H1 (cell line): ENCODE data around the gene DDX59. TPM values are rescaled to one million over a fixed set of nuclear protein-coding genes. Genes with fewer than 3 reads are reported as not detected.

ENCODE experiments used
- CTCF ChIA-PET: fragments of 300-600 bp; sonication (Branson Sonifier 250); formaldehyde crosslinking; loops from one replicate; lab custom pipeline; 2021; ENCODE audit not compliant: partially characterized antibody; lab: Charles Lee
- POLR2A ChIA-PET: fragments of 300-600 bp; sonication (Branson Sonifier 250); formaldehyde crosslinking; loops from one replicate; lab custom pipeline; 2021; ENCODE audit warnings: inconsistent platforms; ENCODE audit not compliant: partially characterized antibody; lab: Charles Lee
- DNase-seq, 2 experiments: peaks; one replicate each; pipeline versions ENCODE4 v3.0.0 to v3.0.0-alpha.2; 2010 to 2022; ENCODE audit warnings: low spot score in 2 of 2, low read depth in 1 of 2, mixed read lengths in 1 of 2
- FAIRE-seq: peaks from 2 replicates; lab custom pipeline; 2011; peaks lifted over from hg19 to GRCh38; lab: Jason Lieb, UNC
- H2AFZ ChIP-seq: 2 replicates; pipeline ENCODE4 v1.8.1; 2012; ENCODE audit warnings: low read length, inconsistent platforms
- H2AK5ac ChIP-seq: 2 replicates; pipeline ENCODE4 v1.6.1; 2013; ENCODE audit warnings: low read depth, low read length
- H2BK120ac ChIP-seq: replicated peaks from 2 replicates; pipeline ENCODE3; 2013; ENCODE audit warnings: low read depth, low read length, inconsistent platforms
- H2BK12ac ChIP-seq: 2 replicates; pipeline ENCODE4 v1.6.1; 2013; ENCODE audit warnings: low read depth, low read length
- H2BK15ac ChIP-seq: 2 replicates; pipeline ENCODE4 v1.6.1; 2013; ENCODE audit warnings: low read length
- H2BK20ac ChIP-seq: 2 replicates; pipeline ENCODE4 v1.6.1; 2013; ENCODE audit warnings: low read length
- H2BK5ac ChIP-seq: 2 replicates; pipeline ENCODE4 v1.6.1; 2013; ENCODE audit warnings: low read depth, low read length
- H3K14ac ChIP-seq: 2 replicates; pipeline ENCODE4 v1.6.1; 2013; ENCODE audit warnings: inconsistent platforms; ENCODE audit not compliant: insufficient read length
- H3K18ac ChIP-seq: 2 replicates; pipeline ENCODE4 v1.6.1; 2013; ENCODE audit warnings: low read length; ENCODE audit errors: extremely low read depth
- H3K23ac ChIP-seq: 2 replicates; pipeline ENCODE4 v1.6.1; 2013; ENCODE audit warnings: inconsistent platforms; ENCODE audit not compliant: insufficient read length
- H3K23me2 ChIP-seq: 2 replicates; pipeline ENCODE4 v1.6.1; 2013; ENCODE audit warnings: low read depth, low read length
- H3K27ac ChIP-seq: 2 replicates; pipeline ENCODE4 v1.6.1; 2011; ENCODE audit warnings: low read depth, low read length, inconsistent platforms
- H3K27me3 ChIP-seq, 4 experiments: replicated peaks in 1 of 4; 1 replicate in 1 of 4; 2 replicates in 3 of 4; pipeline versions ENCODE4 v1.6.1 to v1.8.1; 2011 to 2013; ENCODE audit warnings: low read length in 3 of 4, mild to moderate bottlenecking in 3 of 4, inconsistent platforms in 2 of 4, mixed read lengths in 2 of 4, moderate library complexity in 1 of 4; ENCODE audit not compliant: control insufficient read depth in 3 of 4, insufficient read depth in 3 of 4; ENCODE audit errors: extremely low read depth in 1 of 4
- H3K36me3 ChIP-seq, 4 experiments: 2 replicates each; pipeline versions ENCODE4 v1.6.1 to v1.8.1; 2011 to 2013; ENCODE audit warnings: mild to moderate bottlenecking in 4 of 4, low read length in 3 of 4, moderate library complexity in 2 of 4, control low read depth in 1 of 4, inconsistent platforms in 1 of 4; ENCODE audit not compliant: insufficient read depth in 4 of 4, control insufficient read depth in 2 of 4
- H3K4ac ChIP-seq: replicated peaks from 2 replicates; pipeline ENCODE3; 2013; ENCODE audit warnings: low read length, low read depth, mixed read lengths, inconsistent platforms; ENCODE audit not compliant: insufficient read length
- H3K4me1 ChIP-seq, 4 experiments: replicated peaks in 1 of 4; 1 replicate in 1 of 4; 2 replicates in 3 of 4; pipeline versions ENCODE4 v1.6.1 to v1.8.1; 2011 to 2013; ENCODE audit warnings: low read length in 3 of 4, inconsistent platforms in 2 of 4, mixed read lengths in 1 of 4; ENCODE audit not compliant: insufficient read depth in 4 of 4, control insufficient read depth in 3 of 4
- H3K4me2 ChIP-seq, 2 experiments: 2 replicates each; pipeline versions ENCODE4 v1.6.1 to v1.8.1; 2011 to 2013; ENCODE audit warnings: low read depth in 2 of 2, low read length in 2 of 2, control low read depth in 1 of 2, inconsistent platforms in 1 of 2, mild to moderate bottlenecking in 1 of 2; ENCODE audit not compliant: insufficient read depth in 1 of 2
- H3K4me3 ChIP-seq, 4 experiments: fragments of 200-600, 300-600 bp in 1 of 4; sonication (generic), shearing (Covaris generic), sonication (Bioruptor Twin) in 1 of 4; 2 replicates each; pipeline versions ENCODE4 v1.5.1 to v1.8.1; 2011 to 2016; ENCODE audit warnings: low read length in 4 of 4, low read depth in 3 of 4, control low read depth in 2 of 4, inconsistent platforms in 2 of 4, mild to moderate bottlenecking in 2 of 4, mixed read lengths in 1 of 4, moderate library complexity in 1 of 4; ENCODE audit not compliant: insufficient read depth in 2 of 4; ENCODE audit errors: extremely low read depth in 1 of 4
- H3K56ac ChIP-seq: replicated peaks from 2 replicates; pipeline ENCODE3; 2013; ENCODE audit warnings: low read depth, mild to moderate bottlenecking, mixed read lengths, low read length, inconsistent platforms; ENCODE audit not compliant: insufficient read length
- H3K79me1 ChIP-seq: 2 replicates; pipeline ENCODE4 v1.6.1; 2013; ENCODE audit warnings: low read depth, low read length, control low read depth
- H3K79me2 ChIP-seq, 2 experiments: 2 replicates each; pipeline versions ENCODE4 v1.6.1 to v1.8.1; 2012 to 2013; ENCODE audit warnings: low read length in 2 of 2, mild to moderate bottlenecking in 2 of 2, inconsistent platforms in 1 of 2; ENCODE audit not compliant: insufficient read depth in 2 of 2, control insufficient read depth in 1 of 2
- H3K9ac ChIP-seq, 4 experiments: replicated peaks in 1 of 4; 1 replicate in 1 of 4; 2 replicates in 3 of 4; pipeline versions ENCODE4 v1.6.1 to v1.8.1; 2011 to 2013; ENCODE audit warnings: low read depth in 3 of 4, low read length in 3 of 4, control low read depth in 2 of 4, mild to moderate bottlenecking in 2 of 4, moderate library complexity in 2 of 4, inconsistent platforms in 1 of 4; ENCODE audit errors: extremely low read depth in 1 of 4
- H3K9me3 ChIP-seq, 2 experiments: 2 replicates each; pipeline versions ENCODE4 v1.6.1 to v1.8.1; 2012 to 2013; ENCODE audit warnings: mild to moderate bottlenecking in 2 of 2, moderate library complexity in 2 of 2, control low read depth in 1 of 2, inconsistent platforms in 1 of 2, low read depth in 1 of 2, low read length in 1 of 2, mixed read lengths in 1 of 2; ENCODE audit not compliant: insufficient read depth in 2 of 2
- H4K20me1 ChIP-seq, 2 experiments: replicated peaks in 1 of 2; 2 replicates each; pipeline versions ENCODE3 to v1.8.1; 2011 to 2013; ENCODE audit warnings: inconsistent platforms in 2 of 2, low read length in 2 of 2, mild to moderate bottlenecking in 1 of 2; ENCODE audit not compliant: insufficient read depth in 2 of 2, control insufficient read depth in 1 of 2
- H4K5ac ChIP-seq: 2 replicates; pipeline ENCODE4 v1.6.1; 2013; ENCODE audit warnings: low read length, low read depth, mixed read lengths, inconsistent platforms; ENCODE audit not compliant: insufficient read length
- H4K8ac ChIP-seq: 2 replicates; pipeline ENCODE4 v1.8.0; 2013; ENCODE audit warnings: mild to moderate bottlenecking, moderate library complexity, low read length, inconsistent platforms; ENCODE audit not compliant: insufficient read depth; ENCODE audit errors: extremely low read depth
- H4K91ac ChIP-seq: replicated peaks from 2 replicates; pipeline ENCODE3; 2013; ENCODE audit warnings: low read length, mixed read lengths, inconsistent platforms; ENCODE audit not compliant: insufficient read length
- CHD1 ChIP-seq: IDR thresholded peaks from 2 replicates; pipeline ENCODE4 v1.6.1; 2012; ENCODE audit warnings: low read depth, low read length, improper control_type of control experiment
- EZH2 ChIP-seq: fragments of 200-600 bp; sonication (generic); IDR thresholded peaks from 2 replicates; pipeline ENCODE4 v1.7.1; 2012; ENCODE audit warnings: low read depth, mild to moderate bottlenecking, moderate library complexity, low read length, inconsistent platforms; ENCODE audit not compliant: severe bottlenecking
- MAX ChIP-seq: IDR thresholded peaks from 2 replicates; pipeline ENCODE4 v1.6.1; 2012; ENCODE audit warnings: inconsistent platforms
- SP1 ChIP-seq: IDR thresholded peaks from 2 replicates; pipeline ENCODE4 v1.6.1; 2011; ENCODE audit warnings: low read depth, low read length
- TAF1 ChIP-seq: IDR thresholded peaks from 2 replicates; pipeline ENCODE4 v1.6.1; 2011; ENCODE audit warnings: mild to moderate bottlenecking, low read depth, low read length
- WGBS, 2 experiments: shearing (Covaris generic) in 1 of 2; methylation state at CpG; one replicate each; pipeline versions ENCODE4 v1.1.6 to v1.1.7; 2013 to 2015; ENCODE audit warnings: low lambda C conversion rate in 2 of 2, mixed read lengths in 2 of 2, inconsistent platforms in 1 of 2, low coverage in 1 of 2, missing lambda C conversion rate in 1 of 2; ENCODE audit not compliant: insufficient replicate concordance in 2 of 2, insufficient coverage in 1 of 2, insufficient read length in 1 of 2; ENCODE audit errors: extremely low coverage in 1 of 2, missing lambda C conversion rate in 1 of 2; 5-methylcytosine and 5-hydroxymethylcytosine counted together
- polyA plus RNA-seq, 7 experiments: library from polyadenylated mRNA; depleted of rRNA in 3 of 7; stranded (reverse) in 5 of 7; unstranded in 2 of 7; fragments of >200 nt in 5 of 7; fragments of 200-250 nt in 2 of 7; gene quantifications; 1 replicate in 5 of 7; 2 replicates in 1 of 7; 4 replicates in 1 of 7; pipeline versions ENCODE4 v1.2.1 to v1.2.3, GENCODE V29; 2011 to 2013; ENCODE audit warnings: missing spikeins in 2 of 7, mixed read lengths in 2 of 7
- total RNA-seq: library from RNA; stranded (reverse); fragmentation: NEBNext Ultra II Directional; extraction: Animal tissue kit (Norgen Biotek cat#: 25700); gene quantifications from 2 replicates; pipeline ENCODE4 v1.2.1, GENCODE V29; 2021

DDX59 gene
- total and polyA plus RNA-seq, 2 of the 8 experiments (the other 6 are each of a cell fraction or from before 2014, with no cell fraction given) = 8.3 to 19.4 TPM

DNA sequence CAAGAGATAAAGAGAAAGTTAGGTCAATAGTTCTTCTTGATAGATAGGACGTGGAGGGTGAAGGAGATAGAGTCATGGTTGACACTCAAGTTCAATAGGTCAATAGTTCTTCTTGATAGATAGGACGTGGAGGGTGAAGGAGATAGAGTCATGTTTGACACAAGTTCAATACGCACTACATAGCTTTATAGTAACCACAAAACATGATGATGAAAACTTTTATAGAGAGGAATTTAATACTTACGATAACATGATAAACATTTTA is 5.8 kb upstream of the DDX59 start:
- ChIA-PET POLR2A (no interaction called here), CTCF (interaction anchor here (0.9 kb wide), 1 partner anchor 63 kb away, joined by 3 read pairs; no protein-coding TSS in a partner anchor)
- Histone ChIP-seq H3K56ac (no peak overlapping the region), H2BK15ac (no peak overlapping the region), H3K4me1 (no peaks in the 10 kb centered on the region; a peak in 1 of 7 replicates), H3K4me3 (no peak overlapping the region), H3K9me3 (no peaks in the 10 kb centered on the region), H3K4ac (no peak overlapping the region), H4K8ac (no peak overlapping the region), H3K18ac (no peak overlapping the region), H3K27ac (no peak overlapping the region), H2AK5ac (no peak overlapping the region), H2BK5ac (no peak overlapping the region), H3K27me3 (no peaks in the 10 kb centered on the region), H4K5ac (no peak overlapping the region), H4K91ac (no peak overlapping the region), H3K23ac (no peak overlapping the region), H2AFZ (no peak overlapping the region), H3K79me1 (no peaks in the 10 kb centered on the region), H3K23me2 (no peaks in the 10 kb centered on the region), H3K79me2 (no peaks in the 10 kb centered on the region), H4K20me1 (no peaks in the 10 kb centered on the region), H3K4me2 (no peak overlapping the region), H3K9ac (no peak overlapping the region), H3K36me3 (no peaks in the 10 kb centered on the region), H2BK12ac (no peak overlapping the region), H2BK120ac (no peak overlapping the region), H3K14ac (no peak overlapping the region), H2BK20ac (no peak overlapping the region)
- DNase-seq = no peak
- 89% methylated on average over 4 of the region's 4 CpGs; no CpG with 5 or more reads in 1 of the 2 experiments for WGBS, 2 experiments
- no peak for TF ChIP-seq MAX
- no peak for TF ChIP-seq SP1
- no peak for TF ChIP-seq TAF1
- TF ChIP-seq CHD1 = no peak
- no peak for TF ChIP-seq EZH2
- no peak for FAIRE-seq
